CD4-positive, CD25-positive, alpha-beta regulatory T cell (primary cell): ENCODE results near the gene TSPYL1. TPM values are rescaled to one million over a fixed set of nuclear protein-coding genes. Genes with fewer than 3 reads are reported as not detected.
"Not testable (repeated sequence)": the region's sequence is repeated elsewhere in the genome, so short reads cannot be mapped to it uniquely, and the experiment has no call there.

ENCODE experiments used
- ATAC-seq, 2 donors: fragments of 150-1000 bp; cut with Tn5 transposase; one replicate each; pipeline ENCODE4 v1.10.0; 2021; ENCODE audit warnings: low read depth in 2 of 2, moderate number of reproducible peaks in 2 of 2, moderate library complexity in 1 of 2
- DNase-seq, 3 donors: peaks; one replicate each; pipeline versions ENCODE4 v3.0.0 to v3.0.0-alpha.2; 2012 to 2022; ENCODE audit warnings: mixed read lengths in 1 of 3
- H3K27ac ChIP-seq: one replicate; pipeline ENCODE4 v1.7.0; 2013; ENCODE audit warnings: mild to moderate bottlenecking, low read length; ENCODE audit not compliant: insufficient read depth, poor library complexity, severe bottlenecking
- H3K27me3 ChIP-seq: one replicate; pipeline ENCODE4 v1.7.0; 2013; ENCODE audit warnings: low read length; ENCODE audit not compliant: control insufficient read depth, insufficient read depth
- H3K36me3 ChIP-seq: one replicate; pipeline ENCODE4 v1.7.0; 2013; ENCODE audit warnings: mild to moderate bottlenecking, low read length, moderate library complexity; ENCODE audit not compliant: control insufficient read depth, insufficient read depth
- H3K4me1 ChIP-seq: 2 replicates; pipeline ENCODE4 v1.7.0; 2013; ENCODE audit warnings: mild to moderate bottlenecking, low read length; ENCODE audit not compliant: insufficient read depth, control insufficient read depth, poor library complexity, severe bottlenecking
- H3K4me3 ChIP-seq: one replicate; pipeline ENCODE4 v1.7.0; 2013; ENCODE audit warnings: low read depth, mild to moderate bottlenecking, low read length, moderate library complexity
- H3K9me3 ChIP-seq, 2 experiments: 1 replicate in 1 of 2; 2 replicates in 1 of 2; pipeline ENCODE4 v1.7.0; 2013; ENCODE audit warnings: low read length in 2 of 2, mild to moderate bottlenecking in 1 of 2, moderate library complexity in 1 of 2; ENCODE audit not compliant: control insufficient read depth in 2 of 2
- H3K27ac Mint-ChIP-seq, 3 donors: one replicate each; pipeline ENCODE4 v1.8.0; 2020 to 2022; ENCODE audit warnings: mild to moderate bottlenecking in 3 of 3, mixed read lengths in 3 of 3, moderate library complexity in 2 of 3
- H3K27me3 Mint-ChIP-seq: one replicate; pipeline ENCODE4 v1.8.0; 2022; ENCODE audit warnings: mild to moderate bottlenecking, mixed read lengths
- H3K36me3 Mint-ChIP-seq: one replicate; pipeline ENCODE4 v1.8.0; 2020; ENCODE audit warnings: mixed read lengths
- H3K4me1 Mint-ChIP-seq, 4 donors: one replicate each; pipeline ENCODE4 v1.8.0; 2020 to 2022; ENCODE audit warnings: mixed read lengths in 4 of 4, mild to moderate bottlenecking in 1 of 4
- H3K4me3 Mint-ChIP-seq, 4 donors: one replicate each; pipeline ENCODE4 v1.8.0; 2020 to 2022; ENCODE audit warnings: mild to moderate bottlenecking in 4 of 4, mixed read lengths in 4 of 4, moderate library complexity in 3 of 4
- H3K9me3 Mint-ChIP-seq, 7 donors: one replicate each; pipeline ENCODE4 v1.8.0; 2020 to 2022; ENCODE audit warnings: mixed read lengths in 7 of 7, mild to moderate bottlenecking in 3 of 7, moderate library complexity in 2 of 7
- polyA plus RNA-seq, 4 donors: library from polyadenylated mRNA; unstranded; fragments of 300-500 nt; fragmentation: Illumina TruSeq; gene quantifications; one replicate each; pipeline ENCODE4 v1.2.3, GENCODE V29; 2021
- total RNA-seq: library from RNA; stranded (reverse); gene quantifications from one replicate; pipeline ENCODE4 v1.2.3, GENCODE V29; 2022

The TSPYL1 gene
- total and polyA plus RNA-seq, 5 donors from 2014 or later = 38.3 to 188 (median 48.3) TPM

- DNase-seq (no peak), ATAC-seq (no peak)
- no peak overlapping the region for H3K4me3 Mint-ChIP-seq
- no peak overlapping the region for H3K27ac ChIP-seq
- no peaks in the 10 kb centered on the region for H3K9me3 ChIP-seq
- no peak overlapping the region for H3K4me3 ChIP-seq
- no peaks in the 10 kb centered on the region for H3K27me3 ChIP-seq
- H3K4me1 ChIP-seq = no peaks in the 10 kb centered on the region
- no peaks in the 10 kb centered on the region for H3K4me1 Mint-ChIP-seq
- H3K27ac Mint-ChIP-seq = no peak overlapping the region
- H3K9me3 Mint-ChIP-seq = peaks cover 0 to under 1% (median 0%) of the 10 kb centered on the region in 7 donors
- no peaks in the 10 kb centered on the region for H3K36me3 Mint-ChIP-seq
- peaks cover 8% of the 10 kb centered on the region for H3K27me3 Mint-ChIP-seq
- no peaks in the 10 kb centered on the region for H3K36me3 ChIP-seq
Observed at GRCh38 chr6:116291701-116292396, 12.1 kb upstream of the TSPYL1 start.

DNA sequence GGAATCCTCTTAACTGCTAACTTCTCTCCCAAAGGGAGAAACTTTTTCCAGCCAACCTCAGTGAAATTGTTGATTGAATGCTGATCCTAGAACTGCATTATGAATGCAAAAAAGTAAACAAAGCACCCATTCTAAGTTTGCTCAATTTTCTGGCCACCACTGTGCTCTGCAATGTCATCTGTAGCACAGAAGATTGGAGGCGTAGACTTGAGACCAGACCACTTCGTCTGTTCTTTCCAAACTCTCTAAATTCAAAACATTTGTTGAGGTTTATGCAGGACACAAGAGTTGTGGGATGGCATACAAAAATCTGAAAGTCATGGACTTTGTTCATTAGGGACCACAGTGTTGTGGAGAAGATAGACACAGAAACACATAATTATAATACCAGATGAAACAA, 11.1 kb upstream of the TSPYL1 start:
- H3K4me3 ChIP-seq = no peak overlapping the region
- peaks cover 4% of the 10 kb centered on the region for H3K27me3 Mint-ChIP-seq
- no peaks in the 10 kb centered on the region for H3K27me3 ChIP-seq
- ATAC-seq (no peak), DNase-seq (no peak)
- H3K4me1 ChIP-seq = no peaks in the 10 kb centered on the region
- no peak overlapping the region for H3K4me3 Mint-ChIP-seq
- no peaks in the 10 kb centered on the region for H3K9me3 ChIP-seq
- H3K27ac ChIP-seq = no peak overlapping the region
- H3K36me3 ChIP-seq = no peaks in the 10 kb centered on the region
- no peaks in the 10 kb centered on the region for H3K4me1 Mint-ChIP-seq
- no peaks in the 10 kb centered on the region for H3K36me3 Mint-ChIP-seq
- H3K27ac Mint-ChIP-seq = no peak overlapping the region
- H3K9me3 Mint-ChIP-seq = no peaks in the 10 kb centered on the region

DNA sequence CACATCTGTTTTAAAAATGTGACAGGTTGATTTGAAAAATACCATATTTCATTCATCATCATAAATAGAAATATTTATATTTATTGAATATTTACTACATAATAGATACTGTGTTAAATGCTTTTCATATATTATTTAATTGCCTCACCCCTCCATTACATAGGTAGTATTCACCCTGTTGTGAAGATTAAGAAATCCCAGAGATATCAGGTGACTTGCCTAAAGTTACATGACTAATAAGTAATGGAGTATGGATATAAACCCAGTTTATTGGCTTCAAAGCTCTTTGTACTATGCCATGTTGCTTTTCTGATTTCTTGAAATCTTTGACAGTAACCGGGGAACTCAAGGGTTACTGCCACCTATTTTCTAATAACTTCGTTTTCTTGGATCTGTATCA, 10.1 kb upstream of the TSPYL1 start:
- Mint-ChIP-seq H3K27ac (no peak overlapping the region), H3K36me3 (no peaks in the 10 kb centered on the region), H3K27me3 (peaks cover 7% of the 10 kb centered on the region), H3K9me3 (no peaks in the 10 kb centered on the region), H3K4me3 (no peak overlapping the region), H3K4me1 (peaks cover 0 to 7% (median 3%) of the 10 kb centered on the region in 4 donors)
- H3K4me1 ChIP-seq = no peaks in the 10 kb centered on the region
- DNase-seq (no peak), ATAC-seq (no peak)
- no peak overlapping the region for H3K4me3 ChIP-seq
- H3K9me3 ChIP-seq = no peaks in the 10 kb centered on the region
- no peaks in the 10 kb centered on the region for H3K36me3 ChIP-seq
- no peak overlapping the region for H3K27ac ChIP-seq
- H3K27me3 ChIP-seq = no peaks in the 10 kb centered on the region

- no peaks in the 10 kb centered on the region for H3K36me3 ChIP-seq
- H3K9me3 ChIP-seq = no peaks in the 10 kb centered on the region
- ATAC-seq = peak; percentile 65 to 80
- Mint-ChIP-seq H3K4me1 (peaks cover 0 to 8% (median 4%) of the 10 kb centered on the region in 4 donors), H3K9me3 (no peaks in the 10 kb centered on the region), H3K4me3 (peak overlapping the region in 1 of 4 donors; percentile 52), H3K27me3 (peaks cover 4% of the 10 kb centered on the region), H3K36me3 (no peaks in the 10 kb centered on the region), H3K27ac (no peak overlapping the region)
- no peak overlapping the region for H3K4me3 ChIP-seq
- H3K4me1 ChIP-seq = no peaks in the 10 kb centered on the region
- DNase-seq = peak in 2 of 3 donors; percentile 50
- H3K27me3 ChIP-seq = no peaks in the 10 kb centered on the region
- no peak overlapping the region for H3K27ac ChIP-seq
Observed at GRCh38 chr6:116287689-116288282, 8.1 kb upstream of the TSPYL1 start.

GRCh38 chr6:116286773-116287358, 7.1 kb upstream of the TSPYL1 start:
- H3K27me3 Mint-ChIP-seq = peaks cover 4% of the 10 kb centered on the region
- DNase-seq (no peak), ATAC-seq (no peak)
- H3K27ac Mint-ChIP-seq = no peak overlapping the region
- H3K9me3 Mint-ChIP-seq = no peaks in the 10 kb centered on the region
- H3K4me1 Mint-ChIP-seq = peaks cover 0 to 13% (median 5%) of the 10 kb centered on the region in 4 donors
- no peaks in the 10 kb centered on the region for H3K4me1 ChIP-seq
- H3K27ac ChIP-seq = no peak overlapping the region
- no peaks in the 10 kb centered on the region for H3K9me3 ChIP-seq
- no peaks in the 10 kb centered on the region for H3K36me3 Mint-ChIP-seq
- no peak overlapping the region for H3K4me3 ChIP-seq
- H3K4me3 Mint-ChIP-seq = no peak overlapping the region
- H3K36me3 ChIP-seq = no peaks in the 10 kb centered on the region
- no peaks in the 10 kb centered on the region for H3K27me3 ChIP-seq

DNA sequence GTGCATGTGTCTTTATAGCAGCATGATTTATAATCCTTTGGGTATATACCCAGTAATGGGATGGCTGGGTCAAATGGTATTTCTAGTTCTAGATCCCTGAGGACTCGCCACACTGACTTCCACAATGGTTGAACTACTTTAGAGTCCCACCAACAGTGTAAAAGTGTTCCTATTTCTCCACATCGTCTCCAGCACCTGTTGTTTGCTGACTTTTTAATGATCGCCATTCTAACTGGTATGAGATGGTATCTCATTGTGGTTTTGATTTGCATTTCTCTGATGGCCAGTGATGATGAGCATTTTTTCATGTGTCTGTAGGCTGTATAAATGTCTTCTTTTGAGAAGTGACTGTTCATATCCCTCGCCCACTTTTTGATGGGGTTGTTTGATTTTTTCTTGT, 5.3 kb upstream of the TSPYL1 start:
- not testable (repeated sequence) for H3K27ac ChIP-seq, H3K27me3 Mint-ChIP-seq, H3K9me3 ChIP-seq, H3K9me3 Mint-ChIP-seq, ATAC-seq, H3K36me3 ChIP-seq, DNase-seq, H3K4me3 ChIP-seq, H3K27me3 ChIP-seq, H3K27ac Mint-ChIP-seq, H3K36me3 Mint-ChIP-seq
- peak overlapping the region in 1 of 4 donors; percentile 71 for H3K4me3 Mint-ChIP-seq
- peaks cover 0 to 26% (median 18%) of the 10 kb centered on the region in 4 donors for H3K4me1 Mint-ChIP-seq
- H3K4me1 ChIP-seq = peaks cover 11% of the 10 kb centered on the region

DNA sequence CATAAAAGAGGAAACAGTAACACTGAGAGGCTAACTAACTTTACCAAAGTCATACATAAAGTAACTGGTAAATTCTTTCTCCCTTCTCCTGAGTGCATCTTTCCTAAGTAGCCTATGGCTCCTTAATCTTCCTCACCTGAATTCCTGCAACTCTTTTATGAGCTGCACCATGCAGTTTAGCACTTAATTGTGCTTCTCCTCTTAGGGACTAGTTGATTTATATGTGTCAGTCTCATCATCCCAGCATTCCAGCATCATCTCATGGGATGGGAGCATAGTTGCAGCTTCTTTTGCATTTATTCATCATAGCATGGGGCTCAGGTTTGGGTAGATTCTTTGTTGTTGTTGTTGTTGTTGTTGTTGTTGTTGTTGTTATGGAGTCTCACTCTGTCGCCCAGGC, 3.5 kb upstream of the TSPYL1 start:
- peak overlapping the region in 1 of 3 donors; percentile 18 for H3K27ac Mint-ChIP-seq
- peak overlapping the region in 1 of 4 donors; percentile 8 for H3K4me3 Mint-ChIP-seq
- no peak overlapping the region for H3K4me3 ChIP-seq
- H3K36me3 ChIP-seq = peaks cover 2% of the 10 kb centered on the region
- H3K4me1 Mint-ChIP-seq = peaks cover 0 to 31% (median 27%) of the 10 kb centered on the region in 4 donors
- H3K27ac ChIP-seq = no peak overlapping the region
- peaks cover 19% of the 10 kb centered on the region for H3K4me1 ChIP-seq
- H3K27me3 Mint-ChIP-seq = peaks cover 4% of the 10 kb centered on the region
- no peaks in the 10 kb centered on the region for H3K9me3 Mint-ChIP-seq
- no peaks in the 10 kb centered on the region for H3K27me3 ChIP-seq
- DNase-seq (no peak), ATAC-seq (no peak)
- H3K9me3 ChIP-seq = no peaks in the 10 kb centered on the region
- H3K36me3 Mint-ChIP-seq = peaks cover 12% of the 10 kb centered on the region
